WTC11 (cell line): ENCODE results near the gene HAUS5. TPM values are rescaled to one million over a fixed set of nuclear protein-coding genes. Genes with fewer than 3 reads are reported as not detected.

Experiments
- ATAC-seq: fragments of 200-7000 bp; cut with Tn5 transposase; 2 replicates; pipeline ENCODE4 v1.10.0; 2021; ENCODE audit warnings: mild to moderate bottlenecking, moderate library complexity
- CTCF ChIA-PET: fragments of 300-600 bp; sonication (Branson Sonifier 250); formaldehyde crosslinking; loops from one replicate; lab custom pipeline; 2021; ENCODE audit warnings: antibody characterized with exemption; lab: Charles Lee
- POLR2A ChIA-PET: fragments of 350-600 bp; sonication (Branson Sonifier 250); formaldehyde crosslinking; loops from one replicate; lab custom pipeline; 2021; ENCODE audit warnings: antibody characterized with exemption; lab: Charles Lee
- DNase-seq: peaks from one replicate; pipeline ENCODE4 v3.0.0; 2021; ENCODE audit warnings: low spot score
- H3K27ac Mint-ChIP-seq: 2 replicates; pipeline ENCODE4 v1.8.0; 2021; ENCODE audit warnings: mixed read lengths
- H3K27me3 Mint-ChIP-seq: 2 replicates; pipeline ENCODE4 v1.8.0; 2021; ENCODE audit warnings: low read depth, mild to moderate bottlenecking, moderate library complexity, mixed read lengths
- H3K36me3 Mint-ChIP-seq: 2 replicates; pipeline ENCODE4 v1.8.0; 2021; ENCODE audit warnings: mixed read lengths
- H3K4me1 Mint-ChIP-seq: 2 replicates; pipeline ENCODE4 v1.8.0; 2022; ENCODE audit warnings: mixed read lengths
- H3K4me3 Mint-ChIP-seq: 2 replicates; pipeline ENCODE4 v1.8.0; 2021; ENCODE audit warnings: mild to moderate bottlenecking, moderate library complexity, mixed read lengths
- H3K9me3 Mint-ChIP-seq: 2 replicates; pipeline ENCODE4 v1.8.0; 2021; ENCODE audit warnings: mixed read lengths
- CREM ChIP-seq: sonication (generic); formaldehyde crosslinking; IDR thresholded peaks from 2 replicates; pipeline ENCODE4 v1.8.1; 2022; ENCODE audit warnings: mild to moderate bottlenecking, missing genetic modification reagents, moderate library complexity
- FOXJ3 ChIP-seq: sonication (generic); formaldehyde crosslinking; IDR thresholded peaks from 2 replicates; pipeline ENCODE4 v1.9.0; 2021; ENCODE audit warnings: missing genetic modification reagents, mild to moderate bottlenecking, borderline replicate concordance
- HMGA2 ChIP-seq: fragments of 250-450 bp; sonication (Bioruptor Pico); IDR thresholded peaks from 2 replicates; pipeline ENCODE4 v1.4.0; 2021; ENCODE audit warnings: mild to moderate bottlenecking, moderate library complexity
- ZNF121 ChIP-seq: sonication (generic); formaldehyde crosslinking; IDR thresholded peaks from 2 replicates; pipeline ENCODE4 v1.8.0; 2023; ENCODE audit warnings: missing genetic modification reagents
- ZNF263 ChIP-seq: sonication (generic); formaldehyde crosslinking; IDR thresholded peaks from 2 replicates; pipeline ENCODE4 v1.8.1; 2022; ENCODE audit warnings: low read depth, mild to moderate bottlenecking, moderate library complexity, missing genetic modification reagents
- ZNF317 ChIP-seq: sonication (generic); formaldehyde crosslinking; IDR thresholded peaks from 2 replicates; pipeline ENCODE4 v1.8.1; 2023; ENCODE audit warnings: low read depth, mild to moderate bottlenecking, moderate library complexity, missing genetic modification reagents, borderline replicate concordance
- total RNA-seq: library from RNA; stranded (reverse); gene quantifications from 3 replicates; pipeline ENCODE4 v1.2.3, GENCODE V29; 2021
- TF ChIP-seq, protein P1 (sequence below): fragments of 250-450 bp; sonication (Bioruptor Pico); IDR thresholded peaks from 2 replicates; pipeline ENCODE4 v1.8.0; 2021; ENCODE audit warnings: mild to moderate bottlenecking
- TF ChIP-seq, protein P2 (sequence below): sonication (generic); formaldehyde crosslinking; IDR thresholded peaks from 2 replicates; pipeline ENCODE4 v1.8.1; 2023; ENCODE audit warnings: mild to moderate bottlenecking, missing genetic modification reagents
- TF ChIP-seq, protein P3 (sequence below): fragments of 250-450 bp; sonication (Bioruptor Pico); IDR thresholded peaks from 2 replicates; pipeline ENCODE4 v1.9.0; 2021; ENCODE audit warnings: mild to moderate bottlenecking
- TF ChIP-seq, protein P4 (sequence below): fragments of 250-450 bp; sonication (Bioruptor Pico); conservative IDR thresholded peaks from 2 replicates; pipeline ENCODE4 v1.9.0; 2021; ENCODE audit warnings: mild to moderate bottlenecking
- TF ChIP-seq, protein P5 (sequence below): sonication (generic); formaldehyde crosslinking; IDR thresholded peaks from 2 replicates; pipeline ENCODE4 v1.8.1; 2023; ENCODE audit warnings: mild to moderate bottlenecking, missing genetic modification reagents

HAUS5 gene
- total RNA-seq, 1 experiment from 2014 or later: 25.4 TPM

DNA sequence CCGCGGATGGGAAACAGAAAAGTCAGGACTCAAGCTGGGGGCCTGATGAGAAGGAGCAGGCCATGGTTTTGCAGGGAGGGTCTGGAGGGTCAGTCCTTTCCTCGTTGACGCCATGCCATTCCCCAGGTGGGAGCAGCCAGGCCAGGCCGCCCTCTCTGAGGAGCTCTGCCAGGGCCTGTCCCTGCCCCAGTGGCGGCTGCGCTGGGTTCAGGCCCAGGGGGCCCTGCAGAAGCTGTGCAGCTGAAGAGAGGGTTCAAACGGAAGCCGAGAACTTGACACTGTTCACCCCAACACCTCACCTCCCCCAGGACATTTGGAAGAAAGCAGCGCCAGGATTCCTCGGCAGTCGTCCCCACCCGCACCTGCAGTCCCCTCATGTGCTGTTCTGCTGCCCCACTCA is 10.2 kb downstream of the HAUS5 start (continued):
- TF ChIP-seq, protein P1, sequence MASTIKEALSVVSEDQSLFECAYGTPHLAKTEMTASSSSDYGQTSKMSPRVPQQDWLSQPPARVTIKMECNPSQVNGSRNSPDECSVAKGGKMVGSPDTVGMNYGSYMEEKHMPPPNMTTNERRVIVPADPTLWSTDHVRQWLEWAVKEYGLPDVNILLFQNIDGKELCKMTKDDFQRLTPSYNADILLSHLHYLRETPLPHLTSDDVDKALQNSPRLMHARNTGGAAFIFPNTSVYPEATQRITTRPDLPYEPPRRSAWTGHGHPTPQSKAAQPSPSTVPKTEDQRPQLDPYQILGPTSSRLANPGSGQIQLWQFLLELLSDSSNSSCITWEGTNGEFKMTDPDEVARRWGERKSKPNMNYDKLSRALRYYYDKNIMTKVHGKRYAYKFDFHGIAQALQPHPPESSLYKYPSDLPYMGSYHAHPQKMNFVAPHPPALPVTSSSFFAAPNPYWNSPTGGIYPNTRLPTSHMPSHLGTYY (CRISPR knock-in tag): no peak
- TF ChIP-seq CREM (CRISPR knock-in tag) (no peak), FOXJ3 (CRISPR knock-in tag) (no peak), HMGA2 (CRISPR knock-in tag) (no peak)
- TF ChIP-seq, protein P2, sequence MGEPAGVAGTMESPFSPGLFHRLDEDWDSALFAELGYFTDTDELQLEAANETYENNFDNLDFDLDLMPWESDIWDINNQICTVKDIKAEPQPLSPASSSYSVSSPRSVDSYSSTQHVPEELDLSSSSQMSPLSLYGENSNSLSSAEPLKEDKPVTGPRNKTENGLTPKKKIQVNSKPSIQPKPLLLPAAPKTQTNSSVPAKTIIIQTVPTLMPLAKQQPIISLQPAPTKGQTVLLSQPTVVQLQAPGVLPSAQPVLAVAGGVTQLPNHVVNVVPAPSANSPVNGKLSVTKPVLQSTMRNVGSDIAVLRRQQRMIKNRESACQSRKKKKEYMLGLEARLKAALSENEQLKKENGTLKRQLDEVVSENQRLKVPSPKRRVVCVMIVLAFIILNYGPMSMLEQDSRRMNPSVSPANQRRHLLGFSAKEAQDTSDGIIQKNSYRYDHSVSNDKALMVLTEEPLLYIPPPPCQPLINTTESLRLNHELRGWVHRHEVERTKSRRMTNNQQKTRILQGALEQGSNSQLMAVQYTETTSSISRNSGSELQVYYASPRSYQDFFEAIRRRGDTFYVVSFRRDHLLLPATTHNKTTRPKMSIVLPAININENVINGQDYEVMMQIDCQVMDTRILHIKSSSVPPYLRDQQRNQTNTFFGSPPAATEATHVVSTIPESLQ (CRISPR knock-in tag): no peak
- TF ChIP-seq, protein P3, sequence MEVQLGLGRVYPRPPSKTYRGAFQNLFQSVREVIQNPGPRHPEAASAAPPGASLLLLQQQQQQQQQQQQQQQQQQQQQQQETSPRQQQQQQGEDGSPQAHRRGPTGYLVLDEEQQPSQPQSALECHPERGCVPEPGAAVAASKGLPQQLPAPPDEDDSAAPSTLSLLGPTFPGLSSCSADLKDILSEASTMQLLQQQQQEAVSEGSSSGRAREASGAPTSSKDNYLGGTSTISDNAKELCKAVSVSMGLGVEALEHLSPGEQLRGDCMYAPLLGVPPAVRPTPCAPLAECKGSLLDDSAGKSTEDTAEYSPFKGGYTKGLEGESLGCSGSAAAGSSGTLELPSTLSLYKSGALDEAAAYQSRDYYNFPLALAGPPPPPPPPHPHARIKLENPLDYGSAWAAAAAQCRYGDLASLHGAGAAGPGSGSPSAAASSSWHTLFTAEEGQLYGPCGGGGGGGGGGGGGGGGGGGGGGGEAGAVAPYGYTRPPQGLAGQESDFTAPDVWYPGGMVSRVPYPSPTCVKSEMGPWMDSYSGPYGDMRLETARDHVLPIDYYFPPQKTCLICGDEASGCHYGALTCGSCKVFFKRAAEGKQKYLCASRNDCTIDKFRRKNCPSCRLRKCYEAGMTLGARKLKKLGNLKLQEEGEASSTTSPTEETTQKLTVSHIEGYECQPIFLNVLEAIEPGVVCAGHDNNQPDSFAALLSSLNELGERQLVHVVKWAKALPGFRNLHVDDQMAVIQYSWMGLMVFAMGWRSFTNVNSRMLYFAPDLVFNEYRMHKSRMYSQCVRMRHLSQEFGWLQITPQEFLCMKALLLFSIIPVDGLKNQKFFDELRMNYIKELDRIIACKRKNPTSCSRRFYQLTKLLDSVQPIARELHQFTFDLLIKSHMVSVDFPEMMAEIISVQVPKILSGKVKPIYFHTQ (CRISPR knock-in tag): no peak
- TF ChIP-seq, protein P4, sequence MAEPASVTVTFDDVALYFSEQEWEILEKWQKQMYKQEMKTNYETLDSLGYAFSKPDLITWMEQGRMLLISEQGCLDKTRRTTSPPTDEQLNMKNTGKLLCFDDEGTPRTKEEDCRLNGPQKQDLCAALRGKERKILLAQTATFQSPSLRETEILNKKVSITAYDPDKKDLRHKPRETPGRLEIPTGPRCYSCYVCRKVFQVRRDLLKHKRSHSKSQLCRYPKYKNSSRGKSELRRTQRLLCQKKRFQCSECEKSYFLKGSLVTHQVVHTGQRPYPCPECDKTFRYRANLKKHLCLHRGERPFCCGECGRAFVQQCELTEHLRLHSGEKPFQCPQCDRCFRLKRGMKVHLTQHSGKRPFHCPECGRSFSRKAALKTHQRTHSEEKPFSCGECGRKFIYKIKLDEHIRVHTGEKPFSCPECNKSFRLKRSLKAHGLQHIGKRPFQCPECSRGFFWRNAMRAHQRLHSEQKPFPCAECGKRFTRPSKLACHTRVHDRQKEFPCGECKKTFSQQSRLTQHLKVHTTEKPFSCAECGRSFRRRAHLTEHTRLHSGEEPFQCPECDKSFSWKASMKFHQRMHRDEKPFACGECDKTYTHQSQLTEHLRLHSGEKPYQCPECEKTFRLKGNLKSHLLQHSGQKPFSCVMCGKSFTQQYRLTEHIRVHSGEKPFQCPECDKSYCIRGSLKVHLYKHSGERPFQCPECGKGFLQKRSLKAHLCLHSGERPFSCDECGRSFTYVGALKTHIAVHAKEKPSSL (CRISPR knock-in tag): no peak
- TF ChIP-seq, all 79 proteins: peak for 0

DNA sequence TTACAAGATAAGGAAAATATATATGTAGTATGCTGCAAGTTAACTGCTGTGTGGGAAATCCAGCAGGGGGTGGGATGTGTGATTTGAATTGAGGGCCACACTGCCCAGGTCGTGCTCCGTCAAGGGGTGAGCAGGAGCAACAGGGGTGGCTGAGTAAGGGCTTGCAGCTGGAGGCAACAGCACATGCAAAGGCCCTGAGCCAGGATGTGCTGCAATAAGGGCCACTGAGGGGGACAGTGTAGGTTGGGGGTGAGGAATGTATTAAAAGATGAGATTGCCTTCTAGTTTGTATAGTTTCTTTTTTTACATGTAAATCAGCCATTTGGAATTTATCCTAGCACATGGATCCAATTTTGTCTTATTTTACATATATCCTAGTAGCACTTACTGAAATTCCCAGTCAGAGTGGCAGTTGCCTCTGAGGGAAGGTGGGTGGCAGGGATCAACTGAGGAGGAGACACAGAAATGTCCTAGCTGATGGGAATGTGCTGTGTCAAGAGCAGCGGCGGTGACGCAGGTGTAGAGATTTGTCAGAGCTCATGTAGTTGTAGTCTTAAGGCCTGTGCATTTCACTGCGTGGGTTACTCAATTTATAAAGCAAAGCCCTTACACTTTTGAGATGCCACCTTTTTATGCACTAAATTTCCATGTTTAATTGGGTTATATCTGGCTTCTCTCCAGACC is 10.9 kb downstream of the HAUS5 start:
- peaks cover 5% of the 10 kb centered on the region for H3K4me1 Mint-ChIP-seq
- ChIA-PET POLR2A (no interaction called here), CTCF (interaction anchor here (0.6 to 1.2 kb wide), 3 partner anchors 11 to 489 kb away, joined by 3 to 4 read pairs (median 3); partner anchors contain the start of genes HAUS5 and LGI4)
- H3K27ac Mint-ChIP-seq: no peak overlapping the region
- H3K36me3 Mint-ChIP-seq: no peaks in the 10 kb centered on the region; the same call in 1 of the 2 replicates
- no peak overlapping the region for H3K4me3 Mint-ChIP-seq
- TF ChIP-seq, protein P1 (CRISPR knock-in tag): no peak
- TF ChIP-seq, protein P5, sequence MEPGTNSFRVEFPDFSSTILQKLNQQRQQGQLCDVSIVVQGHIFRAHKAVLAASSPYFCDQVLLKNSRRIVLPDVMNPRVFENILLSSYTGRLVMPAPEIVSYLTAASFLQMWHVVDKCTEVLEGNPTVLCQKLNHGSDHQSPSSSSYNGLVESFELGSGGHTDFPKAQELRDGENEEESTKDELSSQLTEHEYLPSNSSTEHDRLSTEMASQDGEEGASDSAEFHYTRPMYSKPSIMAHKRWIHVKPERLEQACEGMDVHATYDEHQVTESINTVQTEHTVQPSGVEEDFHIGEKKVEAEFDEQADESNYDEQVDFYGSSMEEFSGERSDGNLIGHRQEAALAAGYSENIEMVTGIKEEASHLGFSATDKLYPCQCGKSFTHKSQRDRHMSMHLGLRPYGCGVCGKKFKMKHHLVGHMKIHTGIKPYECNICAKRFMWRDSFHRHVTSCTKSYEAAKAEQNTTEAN (CRISPR knock-in tag): no peak
- TF ChIP-seq ZNF263 (CRISPR knock-in tag) (no peak), ZNF121 (CRISPR knock-in tag) (no peak), ZNF317 (CRISPR knock-in tag) (no peak)
- TF ChIP-seq, all 79 proteins: peak for 0
- no peak for ATAC-seq
- Mint-ChIP-seq H3K27me3 (no peaks in the 10 kb centered on the region), H3K9me3 (no peaks in the 10 kb centered on the region)
- DNase-seq: no peak
